Measurements from ENCODE around the gene GPX3. TPM values are rescaled to one million over a fixed set of nuclear protein-coding genes. Genes with fewer than 3 reads are reported as not detected.

GPX3 gene
- total RNA-seq, 1 donor from 2014 or later: 32.5 TPM

DNA sequence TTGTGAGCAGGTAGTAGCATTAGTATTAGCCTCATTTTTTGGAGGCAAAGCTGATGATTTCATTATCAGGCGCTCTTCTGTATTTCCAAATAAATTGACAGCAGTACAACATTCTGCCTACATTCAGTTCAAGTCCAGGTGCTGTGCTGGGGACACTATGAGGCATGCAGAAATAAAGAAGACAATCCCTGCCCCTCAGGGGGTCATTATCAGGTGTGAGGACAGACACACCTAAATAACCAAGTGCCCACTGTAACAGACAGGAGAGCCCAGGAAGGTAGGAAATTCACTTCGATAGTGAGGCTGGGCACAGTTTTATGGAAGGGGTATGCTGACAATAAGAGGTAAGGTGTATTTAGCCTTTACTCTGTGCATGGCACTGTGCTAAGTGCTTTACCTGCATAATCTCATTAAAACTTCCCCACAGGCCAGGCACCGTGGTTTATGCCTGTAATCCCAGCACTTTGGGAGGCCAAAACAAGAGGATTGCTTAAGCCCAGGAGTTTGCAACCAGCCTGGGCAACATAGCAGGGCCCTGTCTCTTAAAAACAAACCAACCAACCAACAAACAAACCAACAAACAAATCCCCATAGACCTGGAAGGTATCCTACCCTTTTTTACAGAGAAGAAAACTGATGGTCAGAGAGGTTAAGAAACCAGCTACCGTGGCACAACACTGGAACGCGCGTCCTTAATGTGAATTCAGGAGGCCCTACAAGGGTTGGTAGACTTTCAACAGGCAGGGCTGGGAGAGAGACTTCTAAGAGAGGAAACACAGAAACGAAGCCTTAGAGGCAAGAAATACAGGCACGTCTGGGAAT, 17.5 kb upstream of the GPX3 start:
- TF ChIP-seq, protein P1, sequence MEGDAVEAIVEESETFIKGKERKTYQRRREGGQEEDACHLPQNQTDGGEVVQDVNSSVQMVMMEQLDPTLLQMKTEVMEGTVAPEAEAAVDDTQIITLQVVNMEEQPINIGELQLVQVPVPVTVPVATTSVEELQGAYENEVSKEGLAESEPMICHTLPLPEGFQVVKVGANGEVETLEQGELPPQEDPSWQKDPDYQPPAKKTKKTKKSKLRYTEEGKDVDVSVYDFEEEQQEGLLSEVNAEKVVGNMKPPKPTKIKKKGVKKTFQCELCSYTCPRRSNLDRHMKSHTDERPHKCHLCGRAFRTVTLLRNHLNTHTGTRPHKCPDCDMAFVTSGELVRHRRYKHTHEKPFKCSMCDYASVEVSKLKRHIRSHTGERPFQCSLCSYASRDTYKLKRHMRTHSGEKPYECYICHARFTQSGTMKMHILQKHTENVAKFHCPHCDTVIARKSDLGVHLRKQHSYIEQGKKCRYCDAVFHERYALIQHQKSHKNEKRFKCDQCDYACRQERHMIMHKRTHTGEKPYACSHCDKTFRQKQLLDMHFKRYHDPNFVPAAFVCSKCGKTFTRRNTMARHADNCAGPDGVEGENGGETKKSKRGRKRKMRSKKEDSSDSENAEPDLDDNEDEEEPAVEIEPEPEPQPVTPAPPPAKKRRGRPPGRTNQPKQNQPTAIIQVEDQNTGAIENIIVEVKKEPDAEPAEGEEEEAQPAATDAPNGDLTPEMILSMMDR (IDR thresholded peaks at IDR 0.05; ENCODE audit: unreplicated experiment): no peak
- Mint-ChIP-seq H3K9me3 (ENCODE audit: unreplicated experiment) (no peaks in the 10 kb centered on the region), H3K4me1 (ENCODE audit: unreplicated experiment) (no peaks in the 10 kb centered on the region), H3K27ac (ENCODE audit: unreplicated experiment) (no peak overlapping the region), H3K36me3 (ENCODE audit: low read depth, unreplicated experiment) (no peaks in the 10 kb centered on the region), H3K27me3 (ENCODE audit: unreplicated experiment) (peaks cover 1% of the 10 kb centered on the region), H3K4me3 (ENCODE audit: unreplicated experiment) (no peak overlapping the region)
- no peak for DNase-seq (ENCODE audit: low spot score)

DNA sequence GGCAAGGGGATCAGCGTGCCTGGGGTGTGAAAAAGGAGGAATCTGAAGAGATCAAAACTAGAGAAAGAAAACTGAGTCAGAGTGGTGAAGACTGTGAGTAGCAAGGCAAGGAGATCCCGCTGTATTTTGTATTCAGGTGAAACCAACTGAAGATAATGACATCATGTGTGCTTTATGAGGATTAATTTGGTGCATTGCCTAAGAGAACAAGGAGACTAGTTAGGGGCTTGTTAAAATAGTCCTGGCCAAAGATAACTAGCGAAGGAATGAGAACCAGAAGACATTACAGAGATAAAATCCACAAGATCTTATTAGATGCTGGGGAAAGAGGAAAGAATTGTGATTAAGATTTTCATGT, 16.9 kb upstream of the GPX3 start:
- TF ChIP-seq, protein P1 (IDR thresholded peaks at IDR 0.05; ENCODE audit: unreplicated experiment): no peak
- Mint-ChIP-seq H3K36me3 (ENCODE audit: low read depth, unreplicated experiment) (no peaks in the 10 kb centered on the region), H3K4me1 (ENCODE audit: unreplicated experiment) (no peaks in the 10 kb centered on the region), H3K27ac (ENCODE audit: unreplicated experiment) (no peak overlapping the region), H3K27me3 (ENCODE audit: unreplicated experiment) (peaks cover 1% of the 10 kb centered on the region), H3K9me3 (ENCODE audit: unreplicated experiment) (no peaks in the 10 kb centered on the region), H3K4me3 (ENCODE audit: unreplicated experiment) (no peak overlapping the region)
- no peak for DNase-seq (ENCODE audit: low spot score)

DNA sequence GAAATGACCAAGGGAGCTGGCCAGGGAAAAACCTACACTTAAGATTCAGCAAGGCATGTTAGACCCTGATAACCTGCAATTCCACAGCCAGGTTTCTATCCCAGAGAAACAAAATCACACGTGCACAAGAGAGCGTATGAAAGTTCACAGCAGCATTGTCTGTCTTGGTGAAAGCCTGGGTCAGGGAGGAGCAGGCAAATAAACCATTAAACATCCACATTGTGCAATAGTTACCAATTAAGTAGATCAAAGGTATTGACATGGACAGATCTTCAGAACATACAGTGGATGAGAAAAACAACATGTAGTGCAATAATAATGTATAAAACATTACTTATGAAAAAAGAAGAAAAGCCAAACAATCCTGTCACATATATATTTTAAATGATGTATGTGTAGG, 15.9 kb upstream of the GPX3 start:
- H3K4me1 Mint-ChIP-seq (ENCODE audit: unreplicated experiment): no peaks in the 10 kb centered on the region
- no peaks in the 10 kb centered on the region for H3K36me3 Mint-ChIP-seq (ENCODE audit: low read depth, unreplicated experiment)
- DNase-seq (ENCODE audit: low spot score): no peak
- H3K9me3 Mint-ChIP-seq (ENCODE audit: unreplicated experiment): no peaks in the 10 kb centered on the region
- no peak overlapping the region for H3K4me3 Mint-ChIP-seq (ENCODE audit: unreplicated experiment)
- H3K27me3 Mint-ChIP-seq (ENCODE audit: unreplicated experiment): peaks cover 1% of the 10 kb centered on the region
- no peak overlapping the region for H3K27ac Mint-ChIP-seq (ENCODE audit: unreplicated experiment)
- TF ChIP-seq, protein P1 (IDR thresholded peaks at IDR 0.05; ENCODE audit: unreplicated experiment): no peak

DNA sequence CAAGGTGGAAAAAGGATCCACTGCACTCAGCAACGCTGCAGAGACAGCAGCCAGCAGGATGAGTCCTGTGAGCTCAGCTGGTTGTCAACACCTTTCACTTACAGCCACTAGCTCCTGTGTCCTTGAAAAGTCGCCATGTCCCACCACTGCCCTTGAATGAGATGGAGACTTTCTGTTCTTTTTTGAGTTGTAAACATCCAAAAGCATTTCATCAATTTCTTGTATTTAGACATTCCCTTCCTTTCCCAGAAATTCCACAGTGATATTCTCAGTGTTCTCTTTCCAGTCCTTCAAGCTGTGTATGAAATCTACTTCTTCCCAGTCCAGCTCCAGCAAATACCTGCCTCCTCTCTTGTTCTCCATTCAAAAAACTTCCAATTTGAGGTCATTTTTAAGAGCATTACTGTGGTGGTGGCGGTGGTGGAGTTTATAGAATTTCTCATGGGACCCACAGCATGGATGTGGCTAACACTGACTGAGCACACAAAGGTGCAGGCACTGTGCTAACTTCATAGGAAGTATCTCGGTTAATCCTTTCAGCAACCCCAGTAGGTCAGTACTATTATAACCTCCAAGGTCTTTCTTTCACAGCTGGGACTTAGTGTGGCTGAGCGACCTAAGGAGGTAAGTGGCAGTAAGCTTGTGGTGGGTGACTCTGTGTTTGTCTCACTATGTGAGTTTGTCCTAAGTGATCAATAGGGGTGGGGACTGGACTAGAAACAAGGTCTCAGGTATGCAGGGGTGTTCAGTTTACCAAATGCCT, 15.0 kb upstream of the GPX3 start:
- Mint-ChIP-seq H3K4me3 (ENCODE audit: unreplicated experiment) (no peak overlapping the region), H3K9me3 (ENCODE audit: unreplicated experiment) (no peaks in the 10 kb centered on the region), H3K4me1 (ENCODE audit: unreplicated experiment) (no peaks in the 10 kb centered on the region), H3K36me3 (ENCODE audit: low read depth, unreplicated experiment) (no peaks in the 10 kb centered on the region), H3K27me3 (ENCODE audit: unreplicated experiment) (peaks cover 1% of the 10 kb centered on the region), H3K27ac (ENCODE audit: unreplicated experiment) (no peak overlapping the region)
- no peak for DNase-seq (ENCODE audit: low spot score)
- TF ChIP-seq, protein P1 (IDR thresholded peaks at IDR 0.05; ENCODE audit: unreplicated experiment): no peak

Data from endothelial cell (in vitro differentiated cells).